ENCODE results near the gene ZBTB16. TPM values are rescaled to one million over a fixed set of nuclear protein-coding genes. Genes with fewer than 3 reads are reported as not detected.

ZBTB16 gene
- total and polyA plus RNA-seq, 2 donors (not counting 3 experiments of a cell fraction or from before 2014, with no cell fraction given), result 9.8 to 20.3 TPM

DNA sequence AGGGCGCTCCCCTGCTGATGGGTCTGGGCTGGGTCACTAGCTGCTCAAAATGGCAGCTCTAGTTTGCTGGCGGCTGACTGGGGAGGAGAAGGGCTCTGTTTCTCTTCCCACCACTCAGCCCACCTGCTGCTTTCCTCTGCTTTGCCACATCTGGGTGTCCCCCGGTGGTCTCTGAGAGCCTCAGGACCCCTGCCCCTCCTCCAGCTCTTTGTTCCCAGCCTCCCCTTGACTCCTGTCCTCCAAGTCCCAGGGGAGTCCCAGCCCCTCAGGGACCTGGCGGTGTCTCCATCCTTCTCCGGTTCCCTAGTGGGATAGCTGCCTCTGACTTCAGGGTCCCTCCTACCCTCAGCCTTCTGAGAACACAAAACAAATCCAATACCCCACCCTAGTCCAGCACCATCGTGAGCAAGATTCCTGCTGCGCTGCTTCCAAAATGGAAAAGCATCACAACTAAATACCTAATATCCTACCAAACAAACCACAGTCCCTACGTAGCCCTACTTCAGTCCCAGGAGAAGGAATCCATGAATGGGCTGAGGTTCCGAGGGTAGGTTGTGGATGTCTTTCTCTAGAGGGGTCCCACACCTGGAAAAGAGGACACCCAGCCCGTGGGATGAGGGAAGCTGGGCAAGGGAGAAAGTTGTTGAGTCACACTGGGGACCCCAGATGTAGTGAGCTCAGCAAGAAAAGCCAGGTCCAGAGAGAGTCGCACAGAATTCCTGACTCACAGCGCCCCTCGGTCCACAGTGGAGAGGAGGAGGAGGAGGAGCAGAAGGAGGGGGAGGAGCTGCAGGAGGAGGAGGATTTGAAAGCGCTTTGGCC is 191.7 kb downstream of the ZBTB16 start:
- dilution Hi-C loops (cut with MboI; ENCODE audit: extremely low pct_ligation_motif_present, low sequenced_read_pairs), result loop anchor here (25.0 kb wide), 1 partner anchor 214 kb away; no protein-coding TSS in a partner anchor
- intact Hi-C loops (cut with micrococcal nuclease), result no loop called here
- Histone ChIP-seq H3K27me3 (ENCODE audit: control insufficient read depth in 2 of 2, insufficient read depth in 2 of 2, low read length in 2 of 2) (no peaks in the 10 kb centered on the region), H3K27ac (ENCODE audit: insufficient read depth, low read depth, low read length) (no peak overlapping the region), H2AFZ (ENCODE audit: low read depth, low read length) (no peak overlapping the region), H3K9me1 (replicated peaks; ENCODE audit: control insufficient read depth, extremely low read depth, insufficient read depth, low read length) (no peaks in the 10 kb centered on the region), H3K4me3 (replicated peaks in 1 of 3; ENCODE audit: insufficient read depth in 1 of 3, low read depth in 1 of 3, low read length in 3 of 3) (no peak overlapping the region), H3K9ac (replicated peaks; ENCODE audit: extremely low read depth, insufficient read depth, low read length) (no peak overlapping the region), H3K4me1 (ENCODE audit: control insufficient read depth, extremely low read depth, insufficient read depth, low read length) (no peaks in the 10 kb centered on the region), H3K9me3 (replicated peaks; ENCODE audit: control insufficient read depth, insufficient read depth, low read length) (no peaks in the 10 kb centered on the region), H4K20me1 (replicated peaks; ENCODE audit: control insufficient read depth, extremely low read depth, insufficient read depth, low read length) (no peaks in the 10 kb centered on the region), H3K36me3 (ENCODE audit: control insufficient read depth in 2 of 2, extremely low read depth in 1 of 2, insufficient read depth in 2 of 2, low read length in 2 of 2) (peaks cover 0 to 12% of the 10 kb centered on the region in 2 experiments), H3K79me2 (ENCODE audit: control insufficient read depth, insufficient read depth, low read length) (no peaks in the 10 kb centered on the region), H3K4me2 (ENCODE audit: insufficient read depth, low read length) (no peak overlapping the region)
- no peak for DNase-seq (ENCODE audit: low read depth, low spot score)
- POLR2A ChIA-PET, result no interaction called here
- TF ChIP-seq MAX (IDR thresholded peaks at IDR 0.05; ENCODE audit: insufficient read depth, insufficient read length) (no peak), POLR2AphosphoS5 (IDR thresholded peaks at IDR 0.05; ENCODE audit: insufficient read depth, low read depth, low read length) (no peak), EZH2 (IDR thresholded peaks at IDR 0.05; ENCODE audit: borderline replicate concordance, low read depth, low read length, severe bottlenecking) (no peak), JUN (IDR thresholded peaks at IDR 0.05; ENCODE audit: borderline replicate concordance, insufficient read depth, insufficient read length, low read depth) (no peak), GATA2 (IDR thresholded peaks at IDR 0.05; ENCODE audit: insufficient read depth, insufficient read length, low read depth, low read length) (no peak), FOS (IDR thresholded peaks at IDR 0.05; ENCODE audit: borderline replicate concordance, insufficient read depth, low read length) (no peak)
- BruUV-seq (replicated peaks), result no TSS peak
- no peak for FAIRE-seq
- CTCF ChIA-PET, result interaction anchor here (0.6 to 7.6 kb wide), 6 partner anchors 10 to 355 kb away, joined by 3 to 51 read pairs (median 4); no protein-coding TSS in a partner anchor

All from endothelial cell of umbilical vein (primary cell).